Neuronal stem cell (in vitro differentiated cells): Measurements from ENCODE around the gene EMP1.

ENCODE experiments used
- DNase-seq: peaks from one replicate; pipeline ENCODE4 v3.0.0-alpha.2; 2013; ENCODE audit warnings: low spot score
- H2AFZ ChIP-seq: one replicate; pipeline ENCODE4 v1.6.1; 2013; ENCODE audit warnings: mild to moderate bottlenecking, low read length, inconsistent platforms
- H2AK5ac ChIP-seq: 2 replicates; pipeline ENCODE4 v1.6.1; 2013; ENCODE audit warnings: low read depth, mild to moderate bottlenecking, inconsistent platforms, low read length, moderate library complexity, mixed read lengths
- H2BK120ac ChIP-seq: 2 replicates; pipeline ENCODE4 v1.6.1; 2013; ENCODE audit warnings: low read depth, mild to moderate bottlenecking, inconsistent platforms, low read length, moderate library complexity, mixed read lengths
- H2BK12ac ChIP-seq: one replicate; pipeline ENCODE4 v1.6.1; 2013; ENCODE audit warnings: low read length, inconsistent platforms
- H2BK15ac ChIP-seq: 2 replicates; pipeline ENCODE4 v1.6.1; 2013; ENCODE audit warnings: mild to moderate bottlenecking, low read length, inconsistent platforms, mixed read lengths
- H2BK5ac ChIP-seq: one replicate; pipeline ENCODE4 v1.6.1; 2013; ENCODE audit warnings: inconsistent platforms, mild to moderate bottlenecking, low read length, moderate library complexity
- H3K14ac ChIP-seq: one replicate; pipeline ENCODE4 v1.6.1; 2013; ENCODE audit warnings: low read length, inconsistent platforms
- H3K18ac ChIP-seq: 2 replicates; pipeline ENCODE4 v1.6.1; 2013; ENCODE audit warnings: low read length, inconsistent platforms
- H3K23ac ChIP-seq: 2 replicates; pipeline ENCODE4 v1.6.1; 2013; ENCODE audit warnings: low read depth, mild to moderate bottlenecking, mixed read lengths, low read length, inconsistent platforms; ENCODE audit not compliant: poor library complexity
- H3K27ac ChIP-seq: replicated peaks from 3 replicates; pipeline ENCODE4 v1.5.1; 2013; ENCODE audit warnings: low read length, inconsistent platforms
- H3K27me3 ChIP-seq, 3 experiments: 2 replicates each; pipeline ENCODE4 v1.6.1; 2013; ENCODE audit warnings: low read length in 3 of 3, mild to moderate bottlenecking in 2 of 3, inconsistent platforms in 1 of 3, low read depth in 1 of 3, mixed read lengths in 1 of 3, moderate library complexity in 1 of 3; ENCODE audit not compliant: control insufficient read depth in 3 of 3, insufficient read depth in 3 of 3
- H3K36me3 ChIP-seq, 2 donors: replicated peaks in 1 of 2; 2 replicates each; pipeline ENCODE4 v1.6.1; 2013; ENCODE audit warnings: low read length in 2 of 2; ENCODE audit not compliant: control insufficient read depth in 2 of 2, insufficient read depth in 2 of 2
- H3K4ac ChIP-seq: 2 replicates; pipeline ENCODE4 v1.6.1; 2013; ENCODE audit warnings: inconsistent platforms, mild to moderate bottlenecking, low read length, moderate library complexity
- H3K4me1 ChIP-seq, 2 donors: 1 replicate in 1 of 2; 2 replicates in 1 of 2; pipeline ENCODE4 v1.6.1; 2013; ENCODE audit warnings: low read length in 2 of 2, low read depth in 1 of 2; ENCODE audit not compliant: control insufficient read depth in 2 of 2, insufficient read depth in 1 of 2
- H3K4me2 ChIP-seq: one replicate; pipeline ENCODE4 v1.6.1; 2013; ENCODE audit warnings: mild to moderate bottlenecking, low read length, inconsistent platforms; ENCODE audit not compliant: insufficient read depth, poor library complexity, severe bottlenecking
- H3K4me3 ChIP-seq, 2 donors: 2 replicates each; pipeline ENCODE4 v1.5.1; 2013; ENCODE audit warnings: low read length in 2 of 2, mild to moderate bottlenecking in 2 of 2, inconsistent platforms in 1 of 2, moderate library complexity in 1 of 2
- H3K79me1 ChIP-seq: one replicate; pipeline ENCODE4 v1.6.1; 2013; ENCODE audit warnings: low read depth, mild to moderate bottlenecking, inconsistent platforms, low read length, moderate library complexity
- H3K9ac ChIP-seq: one replicate; pipeline ENCODE4 v1.6.1; 2013; ENCODE audit warnings: mild to moderate bottlenecking, low read depth, low read length, inconsistent platforms; ENCODE audit not compliant: poor library complexity
- H3K9me3 ChIP-seq, 2 donors: replicated peaks in 1 of 2; 2 replicates each; pipeline versions ENCODE3 to v1.6.1; 2013; ENCODE audit warnings: low read length in 2 of 2, mild to moderate bottlenecking in 2 of 2, inconsistent platforms in 1 of 2, low read depth in 1 of 2, mixed read lengths in 1 of 2, moderate library complexity in 1 of 2; ENCODE audit not compliant: control insufficient read depth in 2 of 2, insufficient read depth in 1 of 2
- H4K8ac ChIP-seq: one replicate; pipeline ENCODE4 v1.6.1; 2013; ENCODE audit warnings: low read depth, mild to moderate bottlenecking, inconsistent platforms, low read length, moderate library complexity
- H4K91ac ChIP-seq: one replicate; pipeline ENCODE4 v1.6.1; 2013; ENCODE audit warnings: low read length, low read depth, mild to moderate bottlenecking, inconsistent platforms; ENCODE audit not compliant: poor library complexity
- whole genome bisulfite sequencing, 2 donors: extraction: QIAGEN DNeasy Blood & Tissue Kit; methylation state at CpG; one replicate each; pipeline ENCODE4 v1.1.7; 2013; ENCODE audit warnings: missing lambda C conversion rate in 2 of 2, mixed read lengths in 1 of 2; ENCODE audit not compliant: insufficient read length in 2 of 2, insufficient replicate concordance in 1 of 2; ENCODE audit errors: extremely low coverage in 2 of 2; 5-methylcytosine and 5-hydroxymethylcytosine counted together

EMP1 gene

DNA sequence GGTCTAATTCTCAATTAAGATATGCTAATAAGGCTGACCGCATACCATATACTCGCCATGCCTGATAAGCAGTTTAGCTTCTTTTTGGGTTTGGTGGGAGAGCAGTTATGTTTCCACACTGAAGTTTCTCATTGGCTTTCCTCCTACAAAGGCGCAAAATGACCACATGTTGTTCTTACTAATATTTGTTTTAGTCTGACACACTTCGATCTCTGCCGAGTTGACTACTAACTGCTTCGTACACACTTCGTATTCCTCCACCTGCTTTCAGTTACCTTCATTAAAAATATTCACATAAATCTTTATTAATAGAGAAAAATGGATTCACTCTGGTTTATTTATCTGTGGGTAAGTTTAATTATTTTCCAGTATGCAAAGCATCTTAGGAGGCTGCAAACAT is 41.7 kb downstream of the EMP1 start:
- no peak overlapping the region for H4K8ac ChIP-seq
- 100% methylated on average over 2 of the region's 7 CpGs; no CpG with 5 or more reads in 1 of the 2 donors for WGBS, 2 donors

DNA sequence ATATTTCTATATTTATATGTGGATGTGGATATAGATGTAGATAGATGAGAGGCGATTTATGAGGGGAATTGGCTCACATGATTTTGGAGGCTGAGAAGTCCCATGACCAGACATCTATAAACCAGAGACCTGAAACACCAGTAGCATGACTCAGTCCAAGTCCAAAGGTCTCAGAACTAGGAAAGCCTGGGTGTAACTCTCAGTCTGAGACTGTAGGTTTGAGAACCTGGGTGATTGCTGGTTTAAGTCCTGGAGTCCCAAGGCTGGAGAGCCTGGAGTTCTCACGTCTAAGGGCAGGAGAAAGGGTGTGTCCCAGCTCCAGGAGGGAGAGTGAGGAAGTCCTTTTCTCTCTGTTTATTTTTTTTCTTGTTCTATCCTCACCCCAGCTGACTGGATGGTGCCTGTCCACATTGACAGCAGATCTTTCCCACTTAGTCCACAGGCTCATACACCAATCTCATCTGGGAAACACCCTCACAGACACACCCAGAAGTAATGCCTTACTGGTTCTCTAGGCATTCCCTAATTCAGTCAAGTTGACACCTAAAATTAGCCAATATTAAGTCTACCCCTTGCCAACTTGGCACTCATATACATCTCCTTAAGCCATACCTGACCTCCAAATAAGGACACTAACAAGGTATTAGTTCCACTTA is 45.4 kb downstream of the EMP1 start:
- 100% methylated on average over 1 of the region's 2 CpGs; no CpG with 5 or more reads in 1 of the 2 donors for WGBS, 2 donors
- H3K14ac ChIP-seq, result no peak overlapping the region
- no peak overlapping the region for H3K4me2 ChIP-seq
- no peak overlapping the region for H2AK5ac ChIP-seq
- H3K9ac ChIP-seq, result no peak overlapping the region
- no peaks in the 10 kb centered on the region for H3K4me1 ChIP-seq
- no peak overlapping the region for H3K18ac ChIP-seq
- no peak overlapping the region for H3K27ac ChIP-seq
- DNase-seq, result no peak
- H3K23ac ChIP-seq, result no peak overlapping the region
- no peak overlapping the region for H2BK12ac ChIP-seq
- no peak overlapping the region for H2BK15ac ChIP-seq
- no peaks in the 10 kb centered on the region for H3K36me3 ChIP-seq
- H3K4ac ChIP-seq, result no peak overlapping the region
- H3K79me1 ChIP-seq, result no peaks in the 10 kb centered on the region
- no peak overlapping the region for H4K8ac ChIP-seq
- H2AFZ ChIP-seq, result no peak overlapping the region
- no peak overlapping the region for H2BK5ac ChIP-seq
- H3K9me3 ChIP-seq, result peaks cover 0 to 2% of the 10 kb centered on the region in 2 donors
- H3K27me3 ChIP-seq, result no peaks in the 10 kb centered on the region
- H3K4me3 ChIP-seq, result no peak overlapping the region
- no peak overlapping the region for H4K91ac ChIP-seq
- H2BK120ac ChIP-seq, result no peak overlapping the region

More for the DNA sequence above, 41.7 kb downstream of the EMP1 start:
- Histone ChIP-seq H3K4ac (no peak overlapping the region), H3K9ac (no peak overlapping the region), H3K4me2 (no peak overlapping the region), H2BK120ac (no peak overlapping the region), H3K9me3 (no peaks in the 10 kb centered on the region), H3K14ac (no peak overlapping the region), H3K79me1 (no peaks in the 10 kb centered on the region), H4K91ac (no peak overlapping the region), H3K4me1 (no peaks in the 10 kb centered on the region), H2AFZ (no peak overlapping the region), H3K27ac (no peak overlapping the region), H3K36me3 (no peaks in the 10 kb centered on the region), H3K23ac (no peak overlapping the region), H3K18ac (no peak overlapping the region), H3K27me3 (no peaks in the 10 kb centered on the region), H3K4me3 (no peak overlapping the region), H2BK5ac (no peak overlapping the region), H2AK5ac (no peak overlapping the region), H2BK12ac (no peak overlapping the region), H2BK15ac (no peak overlapping the region)
- DNase-seq, result no peak

DNA sequence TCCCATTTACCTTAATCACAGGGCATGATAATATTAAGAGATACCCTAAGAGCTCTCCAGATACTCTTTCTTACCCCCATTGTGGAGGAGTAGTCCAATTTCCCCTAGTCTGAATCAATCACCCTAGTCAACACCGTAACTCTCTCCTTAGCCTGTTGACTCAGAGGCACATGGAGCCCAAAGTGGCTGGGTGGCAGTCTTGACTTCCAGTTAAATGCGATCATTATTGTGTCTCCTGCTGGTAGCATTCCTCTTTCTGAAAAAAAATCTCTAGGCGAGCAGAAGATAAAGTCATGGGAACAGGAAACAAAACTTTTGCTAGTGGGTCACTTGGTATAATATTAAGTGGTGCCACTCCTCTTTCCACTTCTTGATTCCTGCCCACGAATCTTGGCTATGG is 46.4 kb downstream of the EMP1 start:
- no peak overlapping the region for H4K8ac ChIP-seq
- H2BK15ac ChIP-seq, result no peak overlapping the region
- H3K4me1 ChIP-seq, result no peaks in the 10 kb centered on the region
- DNase-seq, result no peak
- H3K36me3 ChIP-seq, result no peaks in the 10 kb centered on the region
- H3K9ac ChIP-seq, result no peak overlapping the region
- no peak overlapping the region for H3K14ac ChIP-seq
- no peaks in the 10 kb centered on the region for H3K27me3 ChIP-seq
- H2AFZ ChIP-seq, result no peak overlapping the region
- WGBS, 2 donors, result no CpG with 5 or more reads among the region's 4 CpGs
- H3K4me3 ChIP-seq, result no peak overlapping the region
- H3K23ac ChIP-seq, result no peak overlapping the region
- no peaks in the 10 kb centered on the region for H3K79me1 ChIP-seq
- H2BK12ac ChIP-seq, result no peak overlapping the region
- H3K4ac ChIP-seq, result no peak overlapping the region
- H3K4me2 ChIP-seq, result no peak overlapping the region
- no peak overlapping the region for H3K27ac ChIP-seq
- H4K91ac ChIP-seq, result no peak overlapping the region
- H2BK5ac ChIP-seq, result no peak overlapping the region
- no peak overlapping the region for H2BK120ac ChIP-seq
- H3K18ac ChIP-seq, result no peak overlapping the region
- no peak overlapping the region for H2AK5ac ChIP-seq
- H3K9me3 ChIP-seq, result peaks cover 0 to 2% of the 10 kb centered on the region in 2 donors

DNA sequence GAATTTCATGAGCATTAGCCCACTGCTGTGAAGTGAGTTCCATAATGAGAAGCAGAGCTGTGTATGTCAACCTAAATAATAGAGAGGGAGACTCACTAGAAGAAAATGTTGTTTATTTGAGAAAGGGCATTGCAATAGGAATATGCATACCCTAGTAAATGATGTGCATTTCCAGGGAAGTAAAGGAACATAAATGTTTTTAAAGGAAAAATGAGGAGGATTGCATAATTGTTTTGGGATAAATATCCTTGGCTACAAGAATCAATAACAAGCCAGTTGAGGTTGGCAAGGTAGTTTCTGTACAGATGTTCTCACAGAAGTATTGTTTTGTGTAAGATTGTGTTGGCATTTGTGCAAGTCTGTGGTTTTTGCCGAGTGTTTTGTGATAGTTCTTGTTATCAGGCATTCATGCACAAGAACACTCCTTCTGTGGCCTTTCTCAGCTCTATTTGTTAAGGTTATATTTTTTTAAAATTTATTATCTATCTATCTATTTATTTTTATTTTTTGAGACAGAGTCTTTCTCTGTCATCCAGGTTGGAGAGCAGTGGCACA is 47.1 kb downstream of the EMP1 start:
- Histone ChIP-seq H4K91ac (no peak overlapping the region), H3K27ac (no peak overlapping the region), H2BK12ac (no peak overlapping the region), H3K4me3 (no peak overlapping the region), H2BK120ac (no peak overlapping the region), H3K9me3 (peaks cover 0 to 2% of the 10 kb centered on the region in 2 donors), H3K36me3 (no peaks in the 10 kb centered on the region), H3K4me1 (no peaks in the 10 kb centered on the region), H3K23ac (no peak overlapping the region), H3K18ac (no peak overlapping the region), H2AFZ (no peak overlapping the region), H3K27me3 (no peaks in the 10 kb centered on the region), H2AK5ac (no peak overlapping the region), H3K4ac (no peak overlapping the region), H4K8ac (no peak overlapping the region), H2BK5ac (no peak overlapping the region), H2BK15ac (no peak overlapping the region), H3K79me1 (no peaks in the 10 kb centered on the region), H3K14ac (no peak overlapping the region), H3K4me2 (no peak overlapping the region), H3K9ac (no peak overlapping the region)
- WGBS, 2 donors, result no CpG with 5 or more reads among the region's 1 CpG
- no peak for DNase-seq
